ENCODE data around the gene PTH1R.

GRCh38 chr3:46849686-46850467 is 27.6 kb upstream of the PTH1R start:
- no peak for TF ChIP-seq JUN (IDR thresholded peaks at IDR 0.05)
- TF ChIP-seq RARB (CRISPR knock-in tag; IDR thresholded peaks at IDR 0.05) = no peak
- no peak for TF ChIP-seq PBX3 (IDR thresholded peaks at IDR 0.05)
- no peak for TF ChIP-seq BCL3 (IDR thresholded peaks at IDR 0.05)
- TF ChIP-seq MAZ (IDR thresholded peaks at IDR 0.05; ENCODE audit: borderline replicate concordance, low read depth, low read length) = no peak
